ENCODE data around the gene TBCCD1.
"Not testable (repeated sequence)": the region's sequence is repeated elsewhere in the genome, so short reads cannot be mapped to it uniquely, and the experiment has no call there.

Gene TBCCD1

DNA sequence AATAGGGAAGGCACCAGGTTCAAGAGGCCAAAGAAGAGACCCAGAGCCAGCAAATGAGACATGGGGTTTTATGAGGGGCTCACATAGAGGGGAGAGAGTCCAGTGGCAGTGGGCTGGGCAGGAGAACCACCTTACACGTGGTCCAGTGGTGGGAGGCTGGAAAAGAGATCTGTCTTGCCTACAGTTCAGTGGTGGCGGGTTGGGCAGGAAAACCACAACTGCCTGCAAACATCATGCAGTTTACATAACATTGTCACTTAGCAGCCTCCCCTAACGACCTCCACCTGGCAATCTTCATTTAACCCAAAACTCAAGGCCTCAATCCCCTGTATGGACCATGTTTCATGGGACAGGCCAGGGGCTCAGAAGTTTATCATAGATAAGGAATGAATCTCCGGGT lies 52.0 kb downstream of the TBCCD1 start:
- no peak for DNase-seq

DNA sequence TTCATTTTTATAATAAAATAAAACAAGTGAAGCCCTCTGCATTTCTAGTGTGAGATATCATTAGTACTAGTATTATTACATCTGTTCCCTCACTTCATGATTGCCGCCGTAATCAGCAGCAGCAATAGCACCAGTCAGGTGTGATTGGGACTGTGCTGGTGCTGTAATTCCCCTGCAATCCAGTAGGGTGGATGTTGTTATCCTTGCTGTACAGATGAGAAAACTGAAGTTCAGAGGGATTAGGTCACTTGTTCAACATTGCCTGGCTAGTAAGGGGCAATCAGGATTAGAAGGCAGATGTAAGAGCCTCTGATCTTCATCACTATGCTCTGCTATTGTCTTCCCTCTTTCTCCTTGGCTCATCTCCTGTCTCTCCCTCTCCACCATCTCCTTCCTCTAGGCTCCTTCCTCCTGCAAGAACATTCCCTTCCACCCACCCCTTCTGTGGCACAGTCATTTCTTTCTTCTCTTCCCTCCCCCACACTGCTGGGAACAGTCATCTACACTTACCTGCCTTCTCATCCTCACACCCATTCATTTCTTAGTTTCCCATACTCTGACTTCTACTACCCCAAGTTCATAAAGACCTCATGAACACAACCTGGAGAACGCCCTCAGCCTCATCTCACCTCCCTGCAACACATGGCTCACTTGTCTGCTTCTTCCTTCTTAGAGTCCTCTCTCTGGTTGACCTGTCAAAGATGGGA lies 52.7 kb downstream of the TBCCD1 start:
- no peak for DNase-seq

DNA sequence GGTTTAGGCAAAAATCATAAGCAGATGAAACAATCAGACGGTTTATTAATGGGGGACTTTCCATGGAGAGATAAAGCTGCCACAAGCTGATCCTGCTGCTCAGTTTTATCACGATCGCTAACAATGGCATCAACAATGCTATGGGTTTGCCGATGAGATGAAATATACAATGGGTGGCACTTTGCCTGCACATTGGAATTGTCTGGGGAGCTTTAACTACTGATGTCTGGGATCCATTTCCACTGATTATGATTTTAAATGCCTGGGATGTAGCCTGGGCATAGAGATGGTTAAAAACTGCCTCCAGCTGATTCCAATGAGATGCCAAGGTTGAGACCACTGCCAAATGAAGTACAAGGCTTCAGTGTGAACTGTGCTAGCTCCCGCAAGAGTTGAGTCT lies 53.8 kb downstream of the TBCCD1 start:
- DNase-seq, result no peak

DNA sequence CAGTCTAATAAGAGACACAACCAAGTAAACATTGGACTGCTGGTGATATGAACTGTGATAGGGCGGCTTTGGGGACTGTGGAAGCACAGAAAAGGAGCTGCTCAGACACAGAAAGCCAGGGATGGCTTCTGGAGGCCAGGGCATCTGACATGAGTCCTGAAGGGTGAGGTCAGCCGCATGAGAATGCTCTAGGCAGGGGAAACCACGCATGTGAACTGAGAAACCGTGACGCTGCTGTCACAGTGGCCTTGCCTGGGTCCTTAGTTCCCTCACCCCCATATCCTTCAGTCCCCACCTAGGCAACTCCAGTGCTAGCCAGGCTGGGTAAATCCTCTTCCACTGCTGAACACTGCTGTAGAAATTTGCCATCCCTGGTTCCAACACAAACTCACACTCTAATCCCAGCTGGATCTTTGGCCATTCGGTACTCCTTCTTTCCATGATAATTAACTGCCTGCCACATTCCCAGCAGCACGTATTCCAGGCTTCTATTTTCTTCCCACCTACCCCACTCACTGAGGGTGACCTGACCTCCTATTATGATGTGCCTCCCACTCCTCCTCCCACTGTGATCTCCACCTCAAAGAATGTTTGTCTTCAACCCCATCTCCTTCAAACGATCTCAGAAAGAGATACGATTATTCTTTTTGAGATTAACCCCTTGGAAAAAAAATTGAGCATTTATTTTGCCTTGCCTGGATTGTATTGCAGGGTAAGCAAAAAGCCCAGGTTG lies 54.4 kb downstream of the TBCCD1 start:
- no peak for DNase-seq

DNA sequence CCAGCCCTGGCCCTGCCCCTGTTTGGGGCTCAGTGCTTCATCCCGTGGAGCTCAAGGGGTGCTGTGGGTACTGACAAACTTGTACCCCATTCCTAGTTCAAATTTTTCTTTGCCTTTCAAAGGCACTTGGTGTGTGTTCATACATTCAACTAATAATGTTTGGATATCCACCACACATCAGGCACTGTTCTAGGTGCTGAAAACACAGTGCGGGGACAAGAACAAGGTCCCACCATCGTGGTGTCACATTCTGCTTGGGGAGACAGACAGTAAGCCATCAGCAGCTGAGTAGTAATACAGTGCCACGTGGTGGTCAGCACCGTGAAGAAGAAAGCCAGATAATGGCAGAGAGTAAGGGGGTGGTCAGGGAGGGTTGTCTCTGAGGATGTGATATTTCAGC lies 55.4 kb downstream of the TBCCD1 start:
- DNase-seq, result no peak

DNA sequence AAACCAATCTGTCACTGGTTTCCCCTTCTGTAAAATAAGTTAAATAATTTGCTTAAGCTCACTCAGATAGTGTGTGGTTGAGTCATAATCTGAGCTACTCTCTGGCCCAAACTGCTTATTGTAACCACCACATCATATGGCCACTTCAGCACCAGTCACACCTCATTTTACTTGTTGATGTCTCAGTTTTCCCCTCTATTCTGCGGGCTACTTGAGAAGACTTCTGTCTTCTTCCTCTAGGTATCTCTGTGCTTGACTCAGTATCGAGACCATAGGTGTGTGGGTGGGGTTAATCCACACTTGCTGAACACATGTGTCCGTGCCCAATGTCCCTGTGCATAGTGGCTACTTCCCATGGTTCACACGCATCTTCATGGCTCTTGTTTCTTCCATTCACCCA lies 55.9 kb downstream of the TBCCD1 start:
- DNase-seq, result no peak

DNA sequence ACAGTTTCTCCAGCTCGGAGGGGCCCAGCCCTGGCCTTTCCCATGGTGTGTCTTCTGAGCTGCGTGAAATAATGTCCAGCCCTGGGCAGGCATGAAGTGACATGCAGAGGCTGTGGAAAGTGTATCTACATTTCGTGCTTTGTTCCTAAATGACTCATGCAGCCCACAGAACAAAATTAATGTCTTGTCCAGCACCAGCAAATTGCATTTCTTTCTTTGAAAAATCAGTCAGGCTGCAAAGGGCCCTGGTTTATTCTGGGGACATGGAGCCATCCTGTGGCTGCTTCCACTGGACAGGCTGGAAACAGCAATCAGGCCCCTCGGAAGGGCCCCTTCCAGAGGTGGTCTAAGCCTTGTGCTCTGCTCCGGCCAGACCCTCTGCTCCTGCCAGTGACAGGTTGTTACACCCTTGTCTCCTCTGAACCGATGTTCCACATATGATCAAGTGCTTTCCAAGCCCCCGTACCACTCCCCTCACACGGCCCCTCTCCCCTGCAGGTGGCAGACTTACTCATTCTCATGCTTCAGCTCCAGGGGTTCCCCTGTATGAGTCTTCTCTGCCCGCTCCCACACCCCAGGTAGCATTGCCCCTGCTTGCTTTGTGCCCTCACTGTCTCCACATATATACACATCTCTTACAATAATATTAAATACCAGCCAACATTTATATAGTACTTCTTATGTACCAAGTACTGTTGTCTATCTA lies 56.6 kb downstream of the TBCCD1 start:
- no peak for DNase-seq

DNA sequence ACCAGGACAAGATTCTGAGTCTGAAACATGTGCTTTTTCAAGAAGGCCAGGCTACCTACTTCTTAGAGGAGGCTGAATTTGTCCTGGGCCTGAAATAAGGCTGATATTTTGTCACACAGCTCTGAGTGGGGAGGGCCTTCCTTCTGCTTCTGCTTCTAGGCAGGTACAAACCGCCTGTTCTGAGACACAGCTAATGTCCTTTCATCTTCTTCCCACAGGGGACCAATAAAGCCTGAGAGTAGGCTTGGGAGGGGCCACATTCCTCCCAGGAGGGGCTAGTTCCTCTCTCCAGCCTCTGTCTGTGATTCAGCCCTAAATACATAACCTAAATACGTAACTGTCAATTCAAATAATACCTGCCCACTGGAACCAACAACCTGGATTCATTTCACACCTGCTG lies 57.7 kb downstream of the TBCCD1 start:
- no peak for DNase-seq

DNA sequence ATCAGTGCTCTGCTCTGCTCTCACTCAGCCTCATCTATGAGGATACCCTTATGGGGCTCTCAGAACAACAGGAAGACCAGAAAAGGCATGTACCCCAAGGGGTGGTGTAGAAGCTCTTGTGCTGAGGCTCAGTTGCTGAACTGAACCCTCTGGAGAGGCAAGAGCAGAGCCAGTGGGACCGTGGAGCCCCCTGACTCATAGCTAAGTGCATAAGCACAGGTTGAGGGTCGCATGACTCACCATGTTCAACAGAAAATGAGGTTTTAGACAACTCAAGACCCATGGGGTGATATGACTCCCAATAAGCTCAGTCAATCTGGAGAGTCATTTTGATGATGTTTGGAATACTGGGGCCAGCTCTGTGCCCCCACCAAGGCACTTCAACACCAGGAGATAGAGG lies 60.3 kb downstream of the TBCCD1 start:
- DNase-seq, result no peak

DNA sequence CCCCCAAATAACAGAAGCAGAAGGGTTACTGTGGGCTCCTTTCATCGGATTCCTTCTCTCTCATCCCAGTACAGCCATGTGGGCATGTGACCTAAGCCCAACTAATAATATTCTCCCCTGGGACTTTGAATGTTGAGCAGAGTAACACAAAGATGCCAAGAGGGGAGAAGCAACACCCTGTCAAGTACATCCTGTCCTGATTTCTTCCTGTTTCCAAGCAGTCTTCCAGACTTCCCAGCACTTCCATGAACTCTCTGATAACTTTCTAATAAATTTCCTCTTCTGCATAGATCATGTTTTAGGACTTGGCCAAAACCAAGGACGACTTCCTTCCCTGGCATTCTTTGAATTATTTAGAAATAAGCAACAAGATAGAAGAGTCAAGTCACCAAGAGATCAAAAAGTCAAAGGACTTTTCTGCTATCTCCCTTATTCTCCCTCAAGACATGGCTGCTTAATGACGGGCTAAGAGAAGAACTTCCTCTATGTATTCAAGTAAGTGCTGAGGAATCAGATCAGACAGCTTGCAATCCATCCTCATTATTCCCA lies 60.9 kb downstream of the TBCCD1 start:
- no peak for DNase-seq

DNA sequence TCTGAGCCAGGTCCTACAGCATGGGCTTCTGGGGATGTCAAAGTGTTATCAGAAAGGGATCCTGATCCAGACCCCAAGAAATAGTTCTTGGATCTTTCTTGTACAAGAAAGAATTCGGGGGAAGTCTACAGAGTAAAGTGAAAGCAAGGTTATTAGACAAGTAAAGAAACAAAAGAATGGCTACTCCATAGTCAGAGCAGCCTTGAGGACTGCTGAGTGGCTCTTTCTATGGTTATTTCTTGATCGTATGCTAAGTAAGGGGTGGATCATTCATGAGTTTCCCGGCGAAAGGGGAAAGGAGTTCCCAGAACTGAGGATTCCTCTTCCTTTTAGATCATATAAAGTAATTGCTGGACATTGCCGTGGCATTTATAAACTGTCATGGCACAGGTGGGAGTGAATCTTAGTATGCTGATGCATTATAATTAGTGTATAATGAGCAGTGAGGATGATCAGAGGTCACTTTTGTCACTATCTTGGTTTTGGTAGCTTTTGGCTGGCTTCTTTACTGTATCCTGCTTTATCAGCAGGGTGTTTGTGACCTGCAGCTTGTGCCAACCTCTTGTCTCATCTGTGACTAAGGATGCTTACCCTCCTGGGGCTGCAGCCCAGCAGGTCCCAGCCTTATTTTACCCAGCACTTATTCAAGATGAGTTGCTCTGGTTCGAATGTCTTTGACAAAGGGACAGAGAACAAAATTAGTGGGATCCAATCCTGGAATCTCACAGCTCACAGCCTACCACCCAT lies 64.0 kb downstream of the TBCCD1 start:
- DNase-seq, result no peak

DNA sequence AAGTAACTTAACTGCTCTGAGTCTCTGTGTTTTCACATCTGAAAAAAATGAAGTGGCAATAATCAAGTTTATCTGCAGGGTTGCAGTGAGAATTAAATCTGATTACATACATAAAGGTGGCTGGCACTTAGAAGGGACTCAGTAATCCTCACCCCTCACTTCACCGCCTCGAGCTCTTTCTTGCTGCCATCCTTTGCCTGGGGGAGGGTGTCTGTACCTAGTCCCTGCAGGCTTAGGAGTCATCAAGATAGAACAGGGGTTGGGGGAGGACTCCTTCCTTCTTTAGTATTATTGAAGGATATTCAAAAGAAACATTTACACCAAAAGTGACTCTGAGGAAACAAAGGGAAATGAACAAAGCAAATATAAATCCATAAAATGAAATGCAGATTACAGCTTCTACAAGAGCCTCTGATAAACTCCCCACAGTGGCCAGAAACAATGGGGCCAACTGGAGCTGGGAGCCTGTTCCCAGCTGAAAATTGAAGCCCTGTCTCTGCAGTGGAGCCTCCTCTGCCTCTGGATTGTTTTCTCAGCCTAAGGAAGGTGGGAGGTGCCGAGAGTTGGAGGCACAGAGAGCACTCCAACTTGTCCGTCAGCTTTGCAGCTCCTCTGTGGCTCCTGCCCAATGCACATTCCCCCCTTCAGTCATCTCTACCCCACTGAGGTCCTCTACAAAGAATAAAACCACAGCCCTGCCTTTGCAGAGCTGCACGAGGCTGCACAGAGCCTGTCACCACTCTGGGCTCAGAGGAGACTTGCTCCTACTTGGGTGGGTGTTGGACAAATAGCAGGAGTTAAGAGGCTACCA lies 64.8 kb downstream of the TBCCD1 start:
- DNase-seq, result no peak

DNA sequence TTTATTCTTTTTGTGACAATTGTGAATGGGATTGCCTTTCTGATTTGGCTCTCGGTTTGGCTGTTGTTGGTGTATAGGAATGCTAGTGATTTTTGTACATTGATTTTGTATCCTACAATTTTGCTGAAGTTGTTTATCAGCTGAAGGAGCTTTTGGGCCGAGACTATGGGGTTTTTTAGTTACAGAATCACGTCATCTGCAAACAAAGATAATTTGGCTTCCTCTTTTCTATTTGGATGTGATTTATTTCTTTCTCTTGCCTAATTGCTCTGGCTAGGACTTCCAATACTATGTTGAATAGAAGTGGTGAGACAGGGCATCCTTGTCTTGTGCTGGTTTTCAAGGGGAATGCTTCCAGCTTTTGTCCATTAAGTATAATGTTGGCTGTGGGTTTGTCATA lies 67.2 kb downstream of the TBCCD1 start:
- not testable (repeated sequence) for DNase-seq

DNA sequence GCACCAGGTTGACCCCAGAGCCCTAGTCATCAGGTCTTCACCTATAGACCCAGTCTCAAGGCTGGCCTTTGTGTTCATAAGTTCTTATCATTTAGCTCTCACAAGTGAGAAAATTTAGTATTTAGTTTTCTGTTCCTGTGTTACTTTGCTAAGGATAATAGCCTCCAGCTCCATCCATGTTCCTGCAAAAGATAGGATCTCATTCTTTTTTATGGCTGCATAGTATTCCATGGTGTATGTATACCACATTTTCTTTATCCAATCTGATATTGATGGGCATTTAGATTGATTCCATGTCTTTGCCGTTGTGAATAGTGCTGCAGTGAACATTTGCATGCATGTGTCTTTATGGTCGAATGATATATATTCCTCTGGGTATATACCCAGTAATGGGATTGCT lies 69.1 kb downstream of the TBCCD1 start:
- not testable (repeated sequence) for DNase-seq

DNA sequence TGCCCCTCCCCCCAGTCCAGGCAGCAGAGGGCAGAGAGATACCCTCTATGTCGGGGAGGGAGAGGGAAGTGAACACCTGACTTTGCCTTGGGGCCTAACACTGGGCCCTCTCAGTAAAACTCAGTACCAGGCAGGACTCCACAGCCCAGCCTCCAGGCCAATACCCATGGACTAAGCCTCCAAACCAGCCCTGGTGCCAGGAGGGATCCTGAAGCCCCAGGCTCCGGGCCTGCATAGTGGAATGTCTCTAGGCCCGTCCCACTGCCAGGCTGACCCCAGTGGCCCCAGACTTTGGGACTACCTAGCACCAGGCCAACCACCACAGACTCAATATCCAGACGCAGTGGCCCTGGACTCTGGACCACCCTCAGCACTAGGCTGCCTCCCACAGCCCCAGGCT lies 69.5 kb downstream of the TBCCD1 start:
- no peak for DNase-seq

DNA sequence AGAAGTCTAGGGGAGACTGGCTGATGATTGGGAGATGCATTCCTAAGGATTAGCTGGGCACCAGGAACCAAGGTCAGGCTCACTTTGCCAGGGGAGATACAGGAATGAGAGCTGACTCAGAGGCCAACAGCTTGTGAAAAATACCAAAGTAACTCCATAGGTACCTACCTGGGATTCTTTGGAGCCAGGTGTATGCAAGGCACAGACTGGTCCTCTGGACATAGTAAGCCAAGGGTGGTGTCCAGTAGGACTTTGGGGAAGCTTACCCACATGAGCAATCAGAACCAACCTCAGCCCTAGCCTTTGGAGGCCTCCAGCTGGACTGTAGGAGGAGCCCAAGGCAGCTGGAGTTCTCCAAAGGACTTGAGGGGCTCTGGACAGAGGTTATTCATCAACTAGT lies 70.5 kb downstream of the TBCCD1 start:
- DNase-seq, result no peak

Data from fibroblast of upper back skin (primary cell).